GM19043 (cell line): Measurements from ENCODE around the gene ANAPC2.
"Not testable (repeated sequence)": the region's sequence is repeated elsewhere in the genome, so short reads cannot be mapped to it uniquely, and the experiment has no call there.

Experiments
- ATAC-seq: cut with Tn5 transposase; IDR thresholded peaks from one replicate; pipeline ENCODE4 v1.9.1; 2021; ENCODE audit warnings: low read depth; ENCODE audit not compliant: unreplicated experiment

ANAPC2 gene

DNA sequence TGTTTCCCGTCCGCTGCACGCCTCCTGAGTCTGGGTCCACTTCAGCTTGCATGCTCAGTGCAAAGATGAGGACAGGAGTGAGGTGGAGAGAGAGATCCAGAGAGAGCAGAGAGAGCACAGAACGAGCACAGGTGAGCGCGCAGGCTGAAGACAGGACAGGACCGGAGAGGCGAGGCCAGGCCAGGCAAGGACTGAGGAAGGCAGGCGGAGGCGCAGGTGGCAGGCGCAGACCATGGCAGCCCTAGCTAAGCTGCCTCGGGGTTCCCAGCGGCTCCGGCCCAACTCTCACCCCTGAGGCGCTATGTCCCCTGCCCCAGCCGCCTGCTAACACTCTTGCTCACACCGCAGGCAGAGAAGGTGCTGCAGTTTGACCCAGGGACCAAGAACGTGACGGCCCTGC, 39.7 kb downstream of the ANAPC2 start:
- no peak for ATAC-seq

DNA sequence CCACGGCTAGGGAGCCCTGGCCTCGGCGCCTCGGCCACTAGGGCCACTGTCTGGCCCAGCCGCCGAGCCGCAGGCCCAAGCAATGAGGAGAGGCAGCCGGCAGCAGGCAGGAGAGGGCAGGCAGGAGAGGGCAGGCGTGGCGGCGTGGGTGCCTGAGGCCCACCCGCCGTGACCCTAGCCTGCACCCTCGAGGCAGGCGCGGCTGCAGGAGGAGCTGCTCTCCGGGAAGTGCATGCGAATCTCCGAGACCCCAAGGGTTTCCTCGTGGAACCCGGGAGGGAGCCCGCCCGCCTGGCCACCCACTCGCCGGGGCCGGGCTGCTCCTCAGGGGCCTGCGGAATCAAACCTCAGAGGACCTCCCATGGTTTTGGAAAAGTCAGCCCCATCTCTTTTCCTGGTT, 40.1 kb downstream of the ANAPC2 start:
- ATAC-seq, result no peak

DNA sequence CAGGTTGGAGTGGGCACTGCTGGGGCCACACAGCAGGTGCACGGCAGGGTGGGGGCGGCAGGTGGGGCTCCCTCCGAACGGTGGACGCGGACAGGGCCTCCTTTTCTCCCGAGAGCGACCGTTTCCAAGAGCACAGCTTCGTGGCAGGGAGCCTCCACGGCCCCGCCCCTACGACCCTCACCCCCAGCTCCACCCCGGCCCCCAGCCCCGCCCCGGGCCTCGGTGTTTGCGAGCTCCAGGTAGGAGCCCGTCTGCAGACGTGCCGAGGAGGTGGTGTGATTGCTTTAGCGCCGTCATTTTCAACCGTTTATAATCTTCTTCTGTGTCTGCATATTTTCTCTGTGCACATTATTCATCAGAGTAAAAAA, 40.6 kb downstream of the ANAPC2 start:
- no peak for ATAC-seq

DNA sequence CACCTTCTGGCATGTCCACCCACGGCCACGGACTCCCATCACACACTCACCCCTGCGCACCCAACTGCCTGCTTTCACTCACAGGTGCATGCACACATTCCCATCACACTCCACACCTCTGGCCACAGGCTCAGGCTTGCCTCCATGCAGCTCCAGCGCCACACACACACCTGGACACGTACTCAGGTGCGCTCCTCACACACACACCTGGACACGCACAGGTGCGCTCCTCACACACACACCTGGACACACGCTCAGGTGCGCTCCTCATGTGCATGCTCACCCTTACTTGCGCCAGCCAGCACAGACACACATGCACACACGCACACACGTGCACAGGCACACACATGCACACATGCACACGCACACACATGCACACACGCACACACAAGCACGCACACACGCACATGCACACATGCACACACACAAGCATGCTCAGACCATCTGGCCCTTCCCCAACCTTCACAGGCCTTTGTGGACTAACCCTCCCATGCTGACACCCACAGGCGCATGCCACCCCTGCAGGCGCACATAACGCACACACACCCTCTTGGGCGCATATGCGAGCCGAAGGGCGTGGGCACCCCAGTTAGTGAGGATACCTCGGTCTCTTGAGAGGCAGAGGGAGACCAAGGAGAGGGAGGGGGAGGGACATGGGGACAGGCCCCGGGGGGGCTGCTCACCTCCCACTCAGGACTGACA, 41.1 kb downstream of the ANAPC2 start:
- ATAC-seq, result no peak

DNA sequence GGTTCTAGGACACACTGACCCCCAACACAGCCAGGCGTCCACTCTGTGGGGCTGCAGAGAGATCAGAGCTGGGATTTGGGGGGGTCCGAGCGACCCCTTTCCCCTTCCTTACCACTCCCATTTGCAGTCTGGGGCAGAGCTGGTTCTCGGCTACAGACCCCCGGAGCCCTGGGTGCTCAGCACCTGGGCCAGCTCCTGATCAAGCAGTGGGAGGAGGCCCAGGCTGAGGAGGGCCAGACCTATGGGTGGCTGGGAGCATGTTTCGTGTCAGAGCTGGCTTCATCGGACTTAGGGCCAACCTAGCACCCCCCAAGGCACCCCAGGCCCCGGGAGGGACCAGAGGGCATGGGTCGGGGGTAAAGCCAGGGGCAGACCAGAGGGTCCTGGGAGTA, 41.8 kb downstream of the ANAPC2 start:
- no peak for ATAC-seq

DNA sequence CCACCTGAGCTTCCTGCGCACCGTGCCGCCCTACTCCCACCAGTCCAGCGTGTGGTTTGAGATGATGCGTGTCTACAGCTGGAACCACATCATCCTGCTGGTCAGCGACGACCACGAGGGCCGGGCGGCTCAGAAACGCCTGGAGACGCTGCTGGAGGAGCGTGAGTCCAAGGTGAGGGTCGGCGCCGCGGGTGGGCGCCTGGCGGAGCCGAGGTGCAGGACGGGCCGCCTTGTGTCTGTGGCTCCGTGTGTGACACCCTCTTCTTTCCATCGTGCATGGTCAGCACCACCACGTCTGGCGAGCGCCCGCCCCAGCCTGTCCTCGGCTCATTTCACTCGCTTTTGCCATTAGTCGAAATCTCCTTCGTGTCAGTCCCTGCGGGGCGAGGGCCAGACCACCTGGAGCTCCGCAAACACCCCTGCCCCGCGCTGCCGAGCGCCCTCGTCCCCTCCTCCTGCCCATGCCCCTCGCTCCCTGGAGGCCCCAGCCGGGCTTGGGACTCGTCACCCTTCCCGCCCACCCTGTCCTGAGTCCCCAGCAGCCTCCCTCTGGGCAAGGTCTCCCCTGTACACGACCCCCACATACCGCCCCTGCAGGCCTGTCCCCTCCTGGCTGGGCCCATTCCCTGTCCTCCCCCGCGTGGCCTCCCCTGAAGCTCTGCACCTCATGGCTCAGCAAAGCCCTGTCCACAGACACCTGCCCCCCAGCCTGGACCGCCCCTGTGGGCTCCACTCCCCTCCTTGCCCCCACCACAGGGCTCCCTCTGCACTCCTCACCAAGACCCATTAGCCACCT, 42.4 kb downstream of the ANAPC2 start:
- ATAC-seq, result no peak

DNA sequence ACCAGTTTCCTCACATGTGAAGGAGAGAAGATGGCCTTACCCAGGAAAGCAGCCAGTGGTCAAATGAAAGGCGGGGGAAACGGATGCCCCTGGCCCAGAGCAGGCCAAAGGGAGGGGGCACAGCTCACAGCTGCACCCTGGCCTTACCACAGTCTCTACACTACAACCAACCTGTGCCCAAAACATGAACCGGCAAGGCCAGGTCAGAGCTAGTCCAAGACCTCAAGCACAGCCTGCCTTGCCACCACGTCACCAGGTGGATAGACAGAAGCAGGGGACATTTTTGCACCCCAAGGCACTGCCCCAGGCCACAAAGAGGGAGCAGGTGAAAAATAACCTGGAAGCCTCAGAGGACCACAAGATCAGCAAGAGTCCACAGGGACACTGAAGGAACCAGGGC, 44.9 kb downstream of the ANAPC2 start:
- no peak for ATAC-seq

DNA sequence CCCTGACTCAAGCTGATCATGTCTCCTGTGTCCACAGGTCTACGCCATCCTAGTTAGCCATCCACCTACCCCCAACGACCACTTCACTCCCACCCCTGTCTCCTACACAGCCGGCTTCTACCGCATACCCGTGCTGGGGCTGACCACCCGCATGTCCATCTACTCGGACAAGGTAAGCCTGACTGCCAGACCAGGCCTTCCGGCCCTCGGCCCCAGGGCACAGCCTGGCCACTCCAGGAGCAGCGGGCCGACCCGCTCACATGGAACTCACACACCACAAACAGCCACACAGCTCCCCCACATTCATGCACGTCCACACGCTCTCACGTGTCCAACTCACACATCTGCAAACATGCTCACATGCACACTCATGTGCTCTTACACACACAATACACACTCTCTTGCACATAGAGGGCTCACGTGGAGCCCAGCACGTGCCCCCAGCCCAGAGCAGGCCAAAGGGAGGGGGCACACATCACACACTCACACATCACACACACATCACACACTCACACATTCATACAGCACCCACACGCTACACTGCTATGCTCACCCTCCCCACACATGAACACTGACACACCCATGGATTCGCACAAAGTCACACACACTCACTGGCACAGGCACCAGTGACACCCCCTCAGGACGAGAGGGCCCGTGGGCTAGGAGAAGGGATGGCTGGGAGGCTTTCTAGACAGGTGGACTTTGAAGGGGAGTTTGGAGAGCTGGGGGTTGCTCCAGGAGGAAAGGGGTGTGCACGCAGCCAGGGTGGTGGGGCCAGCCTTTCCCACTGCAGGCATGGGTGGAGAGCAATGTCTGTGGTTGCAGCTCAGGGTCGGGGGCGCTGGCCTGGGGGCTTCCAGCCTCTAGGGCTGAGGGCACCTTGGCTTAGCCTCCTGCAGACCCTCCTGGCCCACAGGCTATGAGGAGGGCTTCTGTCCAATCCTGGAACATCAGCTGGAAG, 46.1 kb downstream of the ANAPC2 start:
- no peak for ATAC-seq

DNA sequence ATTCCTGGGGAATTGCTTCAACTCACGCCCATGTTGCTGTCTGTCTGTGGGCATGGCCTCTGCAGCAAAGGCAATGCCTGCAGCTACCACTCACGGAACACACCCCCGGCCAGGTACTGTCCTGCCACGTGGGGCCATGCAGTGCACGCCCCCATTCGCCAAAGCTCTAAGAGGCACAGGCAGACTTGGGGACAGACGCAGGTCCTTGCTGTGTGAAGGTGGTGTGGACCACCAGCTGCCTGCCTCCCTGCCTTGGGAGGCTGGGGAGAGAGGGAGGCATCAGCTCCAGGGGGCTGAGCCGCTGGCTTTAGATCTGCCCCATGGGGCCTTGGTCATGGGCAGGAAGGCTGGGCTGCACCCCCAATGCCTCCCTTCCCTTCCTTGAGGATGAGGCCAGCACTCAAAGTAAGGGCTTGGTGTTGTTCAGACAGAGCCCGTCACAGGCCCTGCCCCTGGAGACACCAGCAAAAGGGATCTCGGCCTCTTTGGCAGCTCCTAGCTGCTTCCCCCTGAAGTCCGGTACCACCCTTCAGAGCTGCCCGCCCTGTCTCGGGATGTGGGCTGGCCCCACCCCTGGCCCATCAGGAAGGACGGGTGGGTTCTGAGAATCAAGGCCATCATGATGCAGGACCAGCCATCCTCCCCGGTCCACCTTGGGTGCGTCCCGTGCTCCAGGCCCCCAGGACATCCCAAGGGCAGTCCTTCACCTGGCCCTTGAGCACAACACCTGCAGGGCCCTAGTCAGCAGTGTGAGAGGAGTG, 47.1 kb downstream of the ANAPC2 start:
- no peak for ATAC-seq

DNA sequence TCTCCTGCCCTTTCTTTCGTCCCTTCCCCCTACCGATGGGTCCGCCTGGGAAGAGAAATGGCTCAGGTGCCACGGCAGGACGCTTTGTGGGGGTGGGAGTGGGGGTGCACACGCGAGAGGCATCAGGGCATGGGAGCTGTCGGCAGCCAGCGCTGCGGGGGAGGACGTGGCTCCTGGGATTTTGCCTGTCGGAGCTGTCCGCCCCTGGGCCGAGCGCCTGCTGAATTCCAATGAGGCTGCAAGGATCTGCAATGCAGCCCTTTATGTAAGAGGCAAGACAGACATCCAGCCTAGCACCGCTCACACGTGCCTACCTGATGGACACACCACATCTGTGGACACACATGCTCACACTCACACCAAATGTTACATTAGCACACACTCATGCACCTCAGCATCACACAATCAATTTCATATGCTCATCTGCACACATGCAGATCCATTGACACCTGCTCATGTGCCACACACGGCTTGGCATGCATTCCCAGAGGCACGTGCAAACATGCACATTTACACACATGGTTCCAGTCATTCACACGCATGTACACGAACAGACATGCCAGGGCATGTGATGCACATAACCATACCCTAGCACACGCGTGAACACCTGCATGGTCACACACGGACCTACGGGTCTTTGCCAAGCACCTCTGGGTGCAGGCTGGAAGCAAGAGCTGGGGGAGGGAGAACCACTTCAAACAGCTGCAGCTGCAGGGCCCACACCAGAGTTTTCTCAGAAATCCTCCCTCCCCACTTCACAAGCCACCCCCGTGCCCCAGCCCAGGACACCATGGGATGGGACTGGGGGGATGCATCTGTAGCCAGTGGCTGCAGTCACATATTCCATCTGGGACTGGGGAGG, 48.0 kb downstream of the ANAPC2 start:
- no peak for ATAC-seq

DNA sequence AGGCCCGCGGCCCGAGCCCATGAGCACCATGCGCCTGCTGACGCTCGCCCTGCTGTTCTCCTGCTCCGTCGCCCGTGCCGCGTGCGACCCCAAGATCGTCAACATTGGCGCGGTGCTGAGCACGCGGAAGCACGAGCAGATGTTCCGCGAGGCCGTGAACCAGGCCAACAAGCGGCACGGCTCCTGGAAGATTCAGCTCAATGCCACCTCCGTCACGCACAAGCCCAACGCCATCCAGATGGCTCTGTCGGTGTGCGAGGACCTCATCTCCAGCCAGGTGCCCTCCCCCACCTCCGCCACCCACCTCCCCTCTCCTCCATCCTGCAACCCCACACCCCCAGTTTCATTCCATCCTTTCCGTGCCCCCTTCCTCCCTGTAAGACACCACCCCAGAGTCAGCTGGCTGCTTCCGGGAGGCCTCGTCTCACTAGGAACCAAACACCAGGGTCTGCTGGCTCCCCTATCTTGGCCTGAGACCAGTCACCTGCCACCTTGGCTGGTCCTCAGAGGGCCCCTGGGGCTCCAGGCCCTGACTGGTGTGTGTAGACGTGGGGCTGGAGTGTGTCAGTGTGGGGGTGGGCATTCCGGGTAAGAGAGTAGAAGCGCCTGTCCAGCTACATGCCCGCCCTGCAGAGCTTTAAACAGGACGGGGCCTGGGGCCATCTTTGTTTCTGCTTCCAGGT, 48.8 kb downstream of the ANAPC2 start:
- ATAC-seq, result no peak

DNA sequence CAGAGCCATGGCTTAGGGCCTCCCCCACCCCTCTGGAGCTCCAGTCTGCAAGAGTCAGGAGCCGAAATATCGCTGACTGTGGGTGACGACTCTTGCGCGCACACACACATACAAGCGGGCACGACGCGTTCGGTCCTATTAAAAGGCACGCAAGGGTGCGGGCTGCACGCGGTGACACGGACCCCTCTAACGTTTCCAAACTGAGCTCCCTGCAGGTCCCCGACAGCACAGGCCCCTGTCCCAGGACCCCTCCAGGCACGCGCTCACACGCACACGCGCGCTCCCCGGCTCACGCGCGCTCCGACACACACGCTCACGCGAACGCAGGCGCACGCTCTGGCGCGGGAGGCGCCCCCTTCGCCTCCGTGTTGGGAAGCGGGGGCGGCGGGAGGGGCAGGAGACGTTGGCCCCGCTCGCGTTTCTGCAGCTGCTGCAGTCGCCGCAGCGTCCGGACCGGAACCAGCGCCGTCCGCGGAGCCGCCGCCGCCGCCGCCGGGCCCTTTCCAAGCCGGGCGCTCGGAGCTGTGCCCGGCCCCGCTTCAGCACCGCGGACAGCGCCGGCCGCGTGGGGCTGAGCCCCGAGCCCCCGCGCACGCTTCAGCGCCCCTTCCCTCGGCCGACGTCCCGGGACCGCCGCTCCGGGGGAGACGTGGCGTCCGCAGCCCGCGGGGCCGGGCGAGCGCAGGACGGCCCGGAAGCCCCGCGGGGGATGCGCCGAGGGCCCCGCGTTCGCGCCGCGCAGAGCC, 49.5 kb downstream of the ANAPC2 start, which contains the start of gene GRIN1:
GRIN1 (plus strand) TSS at position 433 of the 746 bp plus-strand sequence. CDS start 333 bp downstream, outside the sequence.
- ATAC-seq, result no peak

DNA sequence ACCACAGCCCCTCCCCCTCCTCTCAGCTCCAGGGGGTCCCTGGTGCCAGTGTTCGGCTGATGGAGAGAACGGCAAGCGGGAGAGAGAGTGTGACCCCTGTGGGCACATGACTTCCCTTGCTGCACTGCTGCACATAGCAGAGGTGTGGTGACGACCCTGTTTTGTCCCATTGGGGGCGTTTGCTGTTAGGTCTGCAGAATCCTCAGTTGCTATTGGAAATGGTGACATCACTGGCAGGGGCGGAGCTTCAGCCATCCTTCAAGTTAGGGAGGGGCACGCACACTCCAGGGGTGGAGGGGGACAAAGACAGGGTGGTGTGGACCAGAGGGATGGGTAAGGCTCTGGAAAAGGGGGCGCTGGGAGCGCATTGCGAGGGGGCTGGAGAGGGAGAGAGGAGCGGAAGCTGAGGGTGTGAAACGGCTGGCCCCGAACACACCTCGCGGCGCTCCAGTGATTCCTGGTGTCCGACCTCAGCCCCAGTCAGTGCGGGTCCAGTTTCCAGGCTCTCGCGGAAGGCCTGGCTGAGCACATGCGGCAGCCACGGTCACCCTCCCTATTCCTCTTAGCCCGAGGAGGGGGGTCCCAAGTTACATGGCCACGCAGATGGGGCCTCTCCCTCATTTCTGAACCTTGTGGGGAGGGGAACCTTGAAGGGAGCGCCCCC, 50.2 kb downstream of the ANAPC2 start:
- no peak for ATAC-seq

DNA sequence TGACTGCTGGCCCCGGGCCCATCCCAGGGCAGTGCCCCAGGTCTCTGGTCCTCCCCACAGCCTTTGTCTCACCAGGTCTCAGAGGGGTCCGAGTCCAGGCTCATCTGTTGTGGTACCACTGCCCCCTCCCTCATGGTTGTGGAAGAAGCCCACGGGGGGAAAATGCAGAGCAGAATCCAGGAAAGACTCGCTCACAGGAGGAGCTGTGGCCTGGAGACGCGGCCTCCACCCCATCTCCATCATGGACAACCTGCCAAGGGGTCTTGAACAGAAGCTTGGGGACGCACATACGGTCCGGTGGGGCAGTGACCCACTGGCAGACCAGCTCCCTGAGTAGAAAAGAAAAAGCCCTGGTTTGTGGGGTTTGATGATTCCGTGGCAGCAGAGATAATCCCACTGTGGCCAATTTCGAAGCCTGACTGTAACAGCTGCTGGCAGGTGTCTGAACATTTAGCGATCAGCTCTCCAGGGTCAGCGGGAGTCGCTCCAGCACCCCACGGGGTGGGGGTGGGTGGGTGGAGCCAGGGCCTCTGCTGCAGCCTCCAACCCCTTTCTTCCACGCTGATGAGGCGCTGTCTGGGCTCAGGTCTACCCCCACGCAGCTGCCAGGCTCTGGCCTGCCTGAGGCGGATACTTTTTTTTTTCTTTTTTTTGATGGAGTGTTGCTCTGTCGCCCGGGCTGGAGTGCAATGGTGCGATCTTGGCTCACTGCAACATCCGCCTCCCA, 51.3 kb downstream of the ANAPC2 start:
- ATAC-seq, result no peak

DNA sequence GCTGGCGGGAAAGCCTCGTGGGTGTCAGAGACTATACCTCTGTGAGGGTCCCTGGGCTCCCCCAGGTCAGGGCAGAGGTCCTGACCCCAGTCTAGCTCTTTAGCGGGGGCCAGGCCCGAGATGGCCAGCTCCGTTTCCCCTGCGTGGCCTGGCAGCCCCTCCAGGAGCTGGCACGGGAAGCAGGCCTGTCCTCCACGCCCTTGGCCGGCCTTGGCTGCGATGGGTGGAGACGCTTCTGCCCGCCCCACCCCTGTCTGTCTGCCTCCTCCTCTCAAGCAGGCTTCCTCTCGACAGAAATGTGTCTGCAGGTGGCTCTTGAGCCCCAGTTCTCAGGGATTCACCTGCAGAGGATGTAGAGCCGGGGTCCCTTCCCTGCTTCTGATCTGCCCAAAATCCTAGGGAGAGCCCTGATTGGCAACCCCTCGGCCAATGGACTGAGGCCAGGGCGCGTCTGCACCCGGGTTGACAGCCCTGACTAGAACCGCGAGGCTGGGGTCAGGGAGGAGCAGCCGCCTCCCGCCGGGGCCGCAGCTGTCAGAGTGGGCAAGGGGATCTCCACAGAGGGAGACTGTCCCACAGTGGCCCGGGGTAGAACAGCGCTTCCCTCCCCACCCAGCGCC, 52.0 kb downstream of the ANAPC2 start:
- no peak for ATAC-seq

DNA sequence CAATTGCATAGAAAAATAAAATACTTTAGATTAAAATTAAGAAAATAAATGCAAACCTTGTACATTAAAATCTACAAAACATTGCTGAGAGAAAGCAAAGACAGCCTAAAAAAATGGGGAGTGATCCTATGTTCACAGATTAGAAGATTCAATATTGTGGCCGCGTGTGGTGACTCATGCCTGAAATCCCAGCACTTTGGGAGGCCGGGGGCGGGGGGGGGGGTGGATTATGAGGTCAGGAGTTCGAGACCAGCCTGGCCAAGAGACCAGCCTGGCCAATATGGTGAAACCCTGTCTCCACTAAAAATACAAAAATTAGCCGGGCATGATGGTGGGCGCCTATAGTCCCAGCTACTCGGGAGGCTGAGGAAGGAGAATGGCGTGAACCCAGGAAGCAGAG, 53.2 kb downstream of the ANAPC2 start:
- ATAC-seq, result not testable (repeated sequence)
